ENCODE measurements around the gene EPB41L3. TPM values are rescaled to one million over a fixed set of nuclear protein-coding genes. Genes with fewer than 3 reads are reported as not detected.
"Not testable (repeated sequence)": the region's sequence is repeated elsewhere in the genome, so short reads cannot be mapped to it uniquely, and the experiment has no call there.

The EPB41L3 gene
- total RNA-seq, 2 donors from 2014 or later: 12.6 to 22.5 TPM

DNA sequence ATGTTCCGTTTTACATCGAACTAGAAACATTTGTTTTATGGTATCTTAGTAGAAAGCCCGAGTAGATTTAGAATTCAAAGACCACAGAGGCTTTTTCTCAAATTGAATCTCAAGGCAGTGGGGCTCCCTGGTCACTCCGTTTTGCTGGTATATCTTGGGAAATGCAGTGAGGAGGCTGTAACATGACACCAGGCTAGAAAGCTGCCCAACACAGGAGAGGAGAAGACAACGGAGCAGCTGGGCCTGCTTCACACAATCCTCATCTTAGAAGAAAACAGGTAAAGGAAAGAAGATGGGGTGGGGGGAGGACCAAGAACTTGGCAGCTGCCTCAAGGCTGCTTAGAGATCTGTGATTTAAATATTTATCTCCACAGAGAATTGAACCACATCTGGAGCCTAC lies 38.3 kb upstream of the EPB41L3 start:
- no peak overlapping the region for H3K27ac ChIP-seq
- H3K27me3 ChIP-seq: no peaks in the 10 kb centered on the region
- H3K9me3 ChIP-seq: no peaks in the 10 kb centered on the region
- no peak for DNase-seq (ENCODE audit: low spot score)
- H3K4me3 ChIP-seq: no peak overlapping the region
- H3K36me3 ChIP-seq: no peaks in the 10 kb centered on the region
- TF ChIP-seq, protein P1, sequence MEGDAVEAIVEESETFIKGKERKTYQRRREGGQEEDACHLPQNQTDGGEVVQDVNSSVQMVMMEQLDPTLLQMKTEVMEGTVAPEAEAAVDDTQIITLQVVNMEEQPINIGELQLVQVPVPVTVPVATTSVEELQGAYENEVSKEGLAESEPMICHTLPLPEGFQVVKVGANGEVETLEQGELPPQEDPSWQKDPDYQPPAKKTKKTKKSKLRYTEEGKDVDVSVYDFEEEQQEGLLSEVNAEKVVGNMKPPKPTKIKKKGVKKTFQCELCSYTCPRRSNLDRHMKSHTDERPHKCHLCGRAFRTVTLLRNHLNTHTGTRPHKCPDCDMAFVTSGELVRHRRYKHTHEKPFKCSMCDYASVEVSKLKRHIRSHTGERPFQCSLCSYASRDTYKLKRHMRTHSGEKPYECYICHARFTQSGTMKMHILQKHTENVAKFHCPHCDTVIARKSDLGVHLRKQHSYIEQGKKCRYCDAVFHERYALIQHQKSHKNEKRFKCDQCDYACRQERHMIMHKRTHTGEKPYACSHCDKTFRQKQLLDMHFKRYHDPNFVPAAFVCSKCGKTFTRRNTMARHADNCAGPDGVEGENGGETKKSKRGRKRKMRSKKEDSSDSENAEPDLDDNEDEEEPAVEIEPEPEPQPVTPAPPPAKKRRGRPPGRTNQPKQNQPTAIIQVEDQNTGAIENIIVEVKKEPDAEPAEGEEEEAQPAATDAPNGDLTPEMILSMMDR (IDR thresholded peaks at IDR 0.05): no peak
- peaks cover 0 to 5% of the 10 kb centered on the region in 2 donors for H3K4me1 ChIP-seq

DNA sequence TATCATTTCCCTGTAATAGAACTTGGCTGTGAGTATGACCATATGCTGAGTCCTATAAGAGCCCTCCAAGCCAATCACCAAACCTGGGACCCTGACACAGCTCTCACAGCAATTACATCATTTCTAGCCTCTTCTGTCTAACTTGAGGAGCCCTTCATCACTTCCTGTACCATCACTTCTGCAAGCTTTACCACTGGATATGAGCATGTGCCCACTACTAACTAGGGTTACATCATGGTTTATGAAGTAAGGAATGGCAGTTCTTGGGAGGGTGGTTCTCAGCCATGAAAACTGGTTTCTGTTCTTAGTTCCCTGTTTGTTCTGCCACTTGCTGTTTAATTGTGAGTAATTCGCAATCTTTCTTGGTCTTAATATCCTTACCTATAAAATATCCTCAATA lies 31.0 kb upstream of the EPB41L3 start:
- Histone ChIP-seq H3K4me1 (no peaks in the 10 kb centered on the region), H3K27me3 (no peaks in the 10 kb centered on the region), H3K4me3 (no peak overlapping the region), H3K27ac (no peak overlapping the region), H3K36me3 (no peaks in the 10 kb centered on the region), H3K9me3 (no peaks in the 10 kb centered on the region)
- DNase-seq (ENCODE audit: low spot score): no peak
- TF ChIP-seq, protein P1 (IDR thresholded peaks at IDR 0.05): no peak

DNA sequence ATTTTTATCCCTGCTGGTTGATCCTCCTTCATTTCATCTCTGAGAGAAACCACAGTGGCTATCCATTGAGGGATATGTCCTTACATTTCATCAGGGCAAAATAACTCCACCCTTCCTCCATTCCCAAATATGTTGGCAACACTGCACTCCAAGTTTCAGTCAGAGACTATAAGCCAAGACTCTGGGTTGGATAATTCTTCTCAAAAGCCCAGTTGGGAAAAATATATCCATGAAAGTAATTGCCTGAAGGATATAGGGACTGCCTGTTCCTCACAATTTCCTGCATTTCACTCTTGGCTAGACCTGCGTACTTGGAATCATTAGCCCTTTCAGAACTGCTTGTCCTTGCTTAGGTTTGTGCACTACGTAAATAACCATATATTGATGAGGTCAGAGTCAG lies 27.9 kb upstream of the EPB41L3 start:
- no peaks in the 10 kb centered on the region for H3K4me1 ChIP-seq
- H3K9me3 ChIP-seq: no peaks in the 10 kb centered on the region
- no peaks in the 10 kb centered on the region for H3K27me3 ChIP-seq
- TF ChIP-seq, protein P1 (IDR thresholded peaks at IDR 0.05): no peak
- no peak overlapping the region for H3K4me3 ChIP-seq
- no peaks in the 10 kb centered on the region for H3K36me3 ChIP-seq
- no peak for DNase-seq (ENCODE audit: low spot score)
- H3K27ac ChIP-seq: no peak overlapping the region

DNA sequence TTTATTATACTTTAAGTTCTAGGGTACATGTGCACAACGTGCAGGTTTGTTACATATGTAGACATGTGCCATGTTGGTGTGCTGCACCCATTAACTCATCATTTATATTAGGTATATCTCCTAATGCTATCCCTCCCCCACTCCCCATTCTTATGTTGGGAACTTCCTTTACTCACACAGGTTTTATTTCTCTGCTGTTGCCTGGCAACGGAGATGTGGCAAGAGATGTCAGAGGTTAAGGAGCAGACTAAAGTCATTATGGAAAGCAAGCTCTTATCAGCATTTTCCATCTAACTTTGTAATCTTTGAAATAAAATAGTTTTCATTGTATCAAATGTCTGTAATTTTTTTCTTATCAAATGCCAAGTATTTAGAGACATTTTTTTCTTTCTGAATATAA lies 26.8 kb upstream of the EPB41L3 start:
- H3K36me3 ChIP-seq; H3K4me1 ChIP-seq; H3K4me3 ChIP-seq; DNase-seq (ENCODE audit: low spot score); H3K27me3 ChIP-seq; H3K9me3 ChIP-seq; H3K27ac ChIP-seq: not testable (repeated sequence)

DNA sequence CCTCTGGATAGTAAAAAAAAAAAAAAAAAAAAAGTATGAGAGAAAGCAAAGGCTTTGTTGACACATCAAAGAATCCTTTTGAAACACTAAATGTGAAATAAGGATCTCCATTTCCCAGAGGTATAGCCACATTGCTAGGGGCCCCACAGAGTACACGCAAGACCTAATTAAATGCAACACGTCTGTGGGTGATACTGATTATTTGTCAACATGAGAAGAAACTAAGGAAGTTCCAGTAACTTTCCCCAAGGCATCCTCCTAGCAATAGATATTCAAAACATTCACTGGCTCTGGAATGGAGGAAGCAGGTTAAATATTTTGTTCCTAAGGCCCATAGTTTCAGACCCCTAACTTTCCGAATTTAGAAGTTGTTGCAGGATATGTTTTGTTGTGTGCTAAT lies 24.6 kb upstream of the EPB41L3 start:
- H3K27ac ChIP-seq: no peak overlapping the region
- TF ChIP-seq, protein P1 (IDR thresholded peaks at IDR 0.05): no peak
- H3K4me3 ChIP-seq: no peak overlapping the region

DNA sequence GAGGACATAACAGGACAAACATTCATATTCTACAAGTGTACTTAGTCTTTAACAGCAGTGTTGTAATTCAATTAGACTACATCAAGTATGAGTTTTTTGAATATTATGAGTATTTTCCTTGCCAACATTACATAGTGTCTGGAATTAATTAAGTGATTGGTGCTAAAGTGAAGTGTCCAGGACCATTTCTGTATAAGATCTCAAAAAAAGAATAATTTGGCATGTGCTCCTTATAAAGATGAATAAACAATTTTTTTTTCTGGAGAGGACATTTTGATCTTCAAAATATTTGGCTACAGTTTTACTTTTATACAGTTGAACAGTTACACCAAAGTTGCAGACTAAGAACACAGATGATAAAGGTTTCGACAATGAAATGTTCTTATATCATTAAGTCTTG lies 15.1 kb upstream of the EPB41L3 start:
- Histone ChIP-seq H3K27ac (no peak overlapping the region), H3K4me3 (no peak overlapping the region), H3K9me3 (no peaks in the 10 kb centered on the region), H3K27me3 (no peaks in the 10 kb centered on the region), H3K36me3 (no peaks in the 10 kb centered on the region), H3K4me1 (no peaks in the 10 kb centered on the region)
- no peak for DNase-seq (ENCODE audit: low spot score)
- TF ChIP-seq, protein P1 (IDR thresholded peaks at IDR 0.05): no peak

More for the DNA sequence above, 24.6 kb upstream of the EPB41L3 start:
- no peak for DNase-seq (ENCODE audit: low spot score)
- Histone ChIP-seq H3K4me1 (no peaks in the 10 kb centered on the region), H3K27me3 (no peaks in the 10 kb centered on the region), H3K9me3 (no peaks in the 10 kb centered on the region), H3K36me3 (no peaks in the 10 kb centered on the region)
